ENCODE measurements around the gene C18orf63. TPM values are rescaled to one million over a fixed set of nuclear protein-coding genes. Genes with fewer than 3 reads are reported as not detected.

Gene C18orf63
- total and polyA plus RNA-seq, 9 donors, result not detected

- H3K27me3 ChIP-seq (ENCODE audit: control insufficient read depth, insufficient read depth, low read length), result no peaks in the 10 kb centered on the region
- H3K4me3 ChIP-seq (ENCODE audit: low read length), result no peak overlapping the region
- WGBS (ENCODE audit: insufficient coverage), result no CpG with 5 or more reads among the region's 4 CpGs
- DNase-seq, result peak; percentile 81
- no peaks in the 10 kb centered on the region for H3K9me3 ChIP-seq (replicated peaks; ENCODE audit: control insufficient read depth, low read depth, low read length)
- H3K36me3 ChIP-seq (ENCODE audit: control insufficient read depth, insufficient read depth, low read length), result no peaks in the 10 kb centered on the region
- no peak overlapping the region for H3K27ac ChIP-seq (ENCODE audit: low read length)
- H3K4me1 ChIP-seq (ENCODE audit: control insufficient read depth, insufficient read depth, low read length), result no peaks in the 10 kb centered on the region
Observed at GRCh38 chr18:74342416-74343043, 26.9 kb downstream of the C18orf63 start.

- no peak overlapping the region for H3K27ac ChIP-seq (ENCODE audit: low read length)
- no peak for DNase-seq
- H3K36me3 ChIP-seq (ENCODE audit: control insufficient read depth, insufficient read depth, low read length), result no peaks in the 10 kb centered on the region
- no peaks in the 10 kb centered on the region for H3K4me1 ChIP-seq (ENCODE audit: control insufficient read depth, insufficient read depth, low read length)
- H3K27me3 ChIP-seq (ENCODE audit: control insufficient read depth, insufficient read depth, low read length), result no peaks in the 10 kb centered on the region
- H3K4me3 ChIP-seq (ENCODE audit: low read length), result no peak overlapping the region
- H3K9me3 ChIP-seq (replicated peaks; ENCODE audit: control insufficient read depth, low read depth, low read length), result no peaks in the 10 kb centered on the region
Observed at GRCh38 chr18:74346206-74346605, 30.6 kb downstream of the C18orf63 start.

GRCh38 chr18:74348581-74348980 is 32.9 kb downstream of the C18orf63 start:
- DNase-seq, result no peak
- no peaks in the 10 kb centered on the region for H3K36me3 ChIP-seq (ENCODE audit: control insufficient read depth, insufficient read depth, low read length)
- H3K27ac ChIP-seq (ENCODE audit: low read length), result no peak overlapping the region
- H3K9me3 ChIP-seq (replicated peaks; ENCODE audit: control insufficient read depth, low read depth, low read length), result no peaks in the 10 kb centered on the region
- no peaks in the 10 kb centered on the region for H3K27me3 ChIP-seq (ENCODE audit: control insufficient read depth, insufficient read depth, low read length)
- no CpG with 5 or more reads among the region's 2 CpGs for WGBS (ENCODE audit: insufficient coverage)
- no peaks in the 10 kb centered on the region for H3K4me1 ChIP-seq (ENCODE audit: control insufficient read depth, insufficient read depth, low read length)
- no peak overlapping the region for H3K4me3 ChIP-seq (ENCODE audit: low read length)

- peak; percentile 53 for DNase-seq
- Histone ChIP-seq H3K9me3 (replicated peaks; ENCODE audit: control insufficient read depth, low read depth, low read length) (no peaks in the 10 kb centered on the region), H3K27ac (ENCODE audit: low read length) (no peak overlapping the region), H3K4me3 (ENCODE audit: low read length) (no peak overlapping the region), H3K4me1 (ENCODE audit: control insufficient read depth, insufficient read depth, low read length) (no peaks in the 10 kb centered on the region), H3K36me3 (ENCODE audit: control insufficient read depth, insufficient read depth, low read length) (no peaks in the 10 kb centered on the region), H3K27me3 (ENCODE audit: control insufficient read depth, insufficient read depth, low read length) (no peaks in the 10 kb centered on the region)
- WGBS (ENCODE audit: insufficient coverage), result no CpG with 5 or more reads among the region's 1 CpG
Observed at GRCh38 chr18:74351354-74351753, 35.7 kb downstream of the C18orf63 start.

GRCh38 chr18:74353169-74353775 is 37.6 kb downstream of the C18orf63 start:
- H3K4me3 ChIP-seq (ENCODE audit: low read length), result no peak overlapping the region
- H3K27me3 ChIP-seq (ENCODE audit: control insufficient read depth, insufficient read depth, low read length), result no peaks in the 10 kb centered on the region
- no CpG with 5 or more reads among the region's 1 CpG for WGBS (ENCODE audit: insufficient coverage)
- DNase-seq, result peak; percentile 90
- H3K36me3 ChIP-seq (ENCODE audit: control insufficient read depth, insufficient read depth, low read length), result no peaks in the 10 kb centered on the region
- no peaks in the 10 kb centered on the region for H3K9me3 ChIP-seq (replicated peaks; ENCODE audit: control insufficient read depth, low read depth, low read length)
- no peak overlapping the region for H3K27ac ChIP-seq (ENCODE audit: low read length)
- H3K4me1 ChIP-seq (ENCODE audit: control insufficient read depth, insufficient read depth, low read length), result no peaks in the 10 kb centered on the region

GRCh38 chr18:74356959-74357358 is 41.3 kb downstream of the C18orf63 start:
- H3K9me3 ChIP-seq (replicated peaks; ENCODE audit: control insufficient read depth, low read depth, low read length), result no peaks in the 10 kb centered on the region
- 100% methylated on average over 1 of the region's 1 CpG for WGBS (ENCODE audit: insufficient coverage)
- no peak overlapping the region for H3K4me3 ChIP-seq (ENCODE audit: low read length)
- H3K4me1 ChIP-seq (ENCODE audit: control insufficient read depth, insufficient read depth, low read length), result no peaks in the 10 kb centered on the region
- no peak for DNase-seq
- H3K27me3 ChIP-seq (ENCODE audit: control insufficient read depth, insufficient read depth, low read length), result peaks cover 3% of the 10 kb centered on the region
- no peaks in the 10 kb centered on the region for H3K36me3 ChIP-seq (ENCODE audit: control insufficient read depth, insufficient read depth, low read length)
- no peak overlapping the region for H3K27ac ChIP-seq (ENCODE audit: low read length)

- no peak for DNase-seq
- H3K4me1 ChIP-seq (ENCODE audit: control insufficient read depth, insufficient read depth, low read length), result no peaks in the 10 kb centered on the region
- peaks cover 3% of the 10 kb centered on the region for H3K27me3 ChIP-seq (ENCODE audit: control insufficient read depth, insufficient read depth, low read length)
- H3K9me3 ChIP-seq (replicated peaks; ENCODE audit: control insufficient read depth, low read depth, low read length), result no peaks in the 10 kb centered on the region
- H3K36me3 ChIP-seq (ENCODE audit: control insufficient read depth, insufficient read depth, low read length), result no peaks in the 10 kb centered on the region
- no peak overlapping the region for H3K27ac ChIP-seq (ENCODE audit: low read length)
- H3K4me3 ChIP-seq (ENCODE audit: low read length), result no peak overlapping the region
- WGBS (ENCODE audit: insufficient coverage), result 86% methylated on average over 16 of the region's 22 CpGs
Observed at GRCh38 chr18:74360852-74361655, 45.4 kb downstream of the C18orf63 start.

- peaks cover 8% of the 10 kb centered on the region for H3K4me1 ChIP-seq (ENCODE audit: control insufficient read depth, insufficient read depth, low read length)
- WGBS (ENCODE audit: insufficient coverage), result 91% methylated on average over 10 of the region's 10 CpGs
Observed at GRCh38 chr18:74367905-74368304, 52.3 kb downstream of the C18orf63 start.

GRCh38 chr18:74368901-74369705 is 53.5 kb downstream of the C18orf63 start:
- Histone ChIP-seq H3K36me3 (ENCODE audit: control insufficient read depth, insufficient read depth, low read length) (no peaks in the 10 kb centered on the region), H3K4me1 (ENCODE audit: control insufficient read depth, insufficient read depth, low read length) (peaks cover 8% of the 10 kb centered on the region), H3K27ac (ENCODE audit: low read length) (peak overlapping the region; percentile 87), H3K9me3 (replicated peaks; ENCODE audit: control insufficient read depth, low read depth, low read length) (no peaks in the 10 kb centered on the region), H3K27me3 (ENCODE audit: control insufficient read depth, insufficient read depth, low read length) (peaks cover 4% of the 10 kb centered on the region), H3K4me3 (ENCODE audit: low read length) (no peak overlapping the region)
- 31% methylated on average over 5 of the region's 13 CpGs for WGBS (ENCODE audit: insufficient coverage)
- peak; percentile 78 for DNase-seq

More at GRCh38 chr18:74367905-74368304, 52.3 kb downstream of the C18orf63 start:
- no peak overlapping the region for H3K27ac ChIP-seq (ENCODE audit: low read length)
- peaks cover 4% of the 10 kb centered on the region for H3K27me3 ChIP-seq (ENCODE audit: control insufficient read depth, insufficient read depth, low read length)
- no peaks in the 10 kb centered on the region for H3K9me3 ChIP-seq (replicated peaks; ENCODE audit: control insufficient read depth, low read depth, low read length)
- no peak for DNase-seq
- no peak overlapping the region for H3K4me3 ChIP-seq (ENCODE audit: low read length)
- no peaks in the 10 kb centered on the region for H3K36me3 ChIP-seq (ENCODE audit: control insufficient read depth, insufficient read depth, low read length)

GRCh38 chr18:74370115-74370514 is 54.5 kb downstream of the C18orf63 start:
- peak; percentile 92 for DNase-seq
- peaks cover 8% of the 10 kb centered on the region for H3K4me1 ChIP-seq (ENCODE audit: control insufficient read depth, insufficient read depth, low read length)
- H3K27me3 ChIP-seq (ENCODE audit: control insufficient read depth, insufficient read depth, low read length), result peaks cover 4% of the 10 kb centered on the region
- H3K27ac ChIP-seq (ENCODE audit: low read length), result peak overlapping the region; percentile 87
- H3K4me3 ChIP-seq (ENCODE audit: low read length), result no peak overlapping the region
- no peaks in the 10 kb centered on the region for H3K36me3 ChIP-seq (ENCODE audit: control insufficient read depth, insufficient read depth, low read length)
- WGBS (ENCODE audit: insufficient coverage), result no CpG with 5 or more reads among the region's 2 CpGs
- H3K9me3 ChIP-seq (replicated peaks; ENCODE audit: control insufficient read depth, low read depth, low read length), result no peaks in the 10 kb centered on the region
